Smooth muscle cell (in vitro differentiated cells): ENCODE results near the gene PPME1. TPM values are rescaled to one million over a fixed set of nuclear protein-coding genes. Genes with fewer than 3 reads are reported as not detected.

ENCODE experiments used
- DNase-seq: peaks from one replicate; lab custom pipeline; 2025; ENCODE audit not compliant: unreplicated experiment; lab: John Stamatoyannopoulos, UW
- H2AFZ ChIP-seq: fragments of 200-600 bp; sonication (generic); 2 replicates; pipeline ENCODE4 v1.6.0; 2016; ENCODE audit warnings: antibody characterized with exemption, low read depth, mild to moderate bottlenecking
- H3F3A ChIP-seq: fragments of 200-600 bp; sonication (generic); 2 replicates; pipeline ENCODE4 v1.6.0; 2017; ENCODE audit warnings: antibody characterized with exemption, low read depth
- H3K27ac ChIP-seq: fragments of 200-600 bp; sonication (generic); 2 replicates; pipeline ENCODE4 v1.5.1; 2016; ENCODE audit warnings: low read depth, mild to moderate bottlenecking
- H3K27me3 ChIP-seq: fragments of 200-600 bp; sonication (generic); 2 replicates; pipeline ENCODE4 v1.6.1; 2016; ENCODE audit warnings: low read depth, mild to moderate bottlenecking
- H3K36me3 ChIP-seq: fragments of 200-600 bp; sonication (generic); 2 replicates; pipeline ENCODE4 v1.5.1; 2016; ENCODE audit warnings: low read depth
- H3K4me1 ChIP-seq: fragments of 200-600 bp; sonication (generic); 2 replicates; pipeline ENCODE4 v1.5.1; 2016; ENCODE audit warnings: low read depth
- H3K4me2 ChIP-seq: fragments of 200-600 bp; sonication (generic); 2 replicates; pipeline ENCODE4 v1.6.0; 2016; ENCODE audit warnings: mild to moderate bottlenecking
- H3K4me3 ChIP-seq: fragments of 200-600 bp; sonication (generic); 2 replicates; pipeline ENCODE4 v1.5.1; 2016; ENCODE audit warnings: mild to moderate bottlenecking
- H3K79me2 ChIP-seq: fragments of 200-600 bp; sonication (generic); 2 replicates; pipeline ENCODE4 v1.6.0; 2016; ENCODE audit warnings: low read depth, mild to moderate bottlenecking
- H3K9ac ChIP-seq: fragments of 200-600 bp; sonication (generic); 2 replicates; pipeline ENCODE4 v1.6.0; 2016; ENCODE audit warnings: low read depth
- H3K9me3 ChIP-seq: fragments of 200-600 bp; sonication (generic); replicated peaks from 2 replicates; pipeline ENCODE4 v1.5.1; 2016; ENCODE audit warnings: low read depth
- H4K20me1 ChIP-seq: fragments of 200-600 bp; sonication (generic); 2 replicates; pipeline ENCODE4 v1.6.0; 2016; ENCODE audit warnings: low read depth
- CTCF ChIP-seq: fragments of 200-600 bp; sonication (generic); IDR thresholded peaks from 2 replicates; pipeline ENCODE4 v1.5.1; 2017; ENCODE audit warnings: borderline replicate concordance, mild to moderate bottlenecking, antibody characterized with exemption; ENCODE audit not compliant: insufficient read depth, poor library complexity, severe bottlenecking
- WGBS: methylation state at CpG from one replicate; pipeline ENCODE4 v1.1.7; 2016; ENCODE audit warnings: low lambda C conversion rate; 5-methylcytosine and 5-hydroxymethylcytosine counted together
- polyA plus RNA-seq: library from polyadenylated mRNA; unstranded; fragments of >200 nt; fragmentation: Nextera tagmentation; extraction: Ambion mirVana; gene quantifications from 2 replicates; pipeline ENCODE4 v1.2.1, GENCODE V29; 2016
- total RNA-seq: library from RNA; depleted of rRNA; stranded (reverse); fragments of >200 nt; gene quantifications from 2 replicates; pipeline ENCODE4 v1.2.3, GENCODE V29; 2014

The PPME1 gene
- total and polyA plus RNA-seq, 2 experiments from 2014 or later, result 67.1 to 69.1 TPM

GRCh38 chr11:74232311-74232950 lies 61.3 kb downstream of the PPME1 start:
- Histone ChIP-seq H3K9me3 (no peaks in the 10 kb centered on the region), H3K36me3 (peaks cover 21% of the 10 kb centered on the region), H3K79me2 (no peaks in the 10 kb centered on the region), H3K9ac (no peak overlapping the region), H3F3A (no peaks in the 10 kb centered on the region), H2AFZ (no peak overlapping the region), H3K4me3 (no peak overlapping the region), H3K4me1 (no peaks in the 10 kb centered on the region), H3K4me2 (no peak overlapping the region), H3K27ac (no peak overlapping the region), H4K20me1 (peaks cover 1% of the 10 kb centered on the region), H3K27me3 (no peaks in the 10 kb centered on the region)
- no peak for DNase-seq
- 100% methylated on average over 6 of the region's 6 CpGs for WGBS
- TF ChIP-seq CTCF, result no peak

- no peak for DNase-seq
- no peak overlapping the region for H3K27ac ChIP-seq
- H3K79me2 ChIP-seq, result no peaks in the 10 kb centered on the region
- H3K27me3 ChIP-seq, result no peaks in the 10 kb centered on the region
- no peak overlapping the region for H3K4me2 ChIP-seq
- no peak overlapping the region for H2AFZ ChIP-seq
- peaks cover 29% of the 10 kb centered on the region for H3K36me3 ChIP-seq
- TF ChIP-seq CTCF, result no peak
- no peaks in the 10 kb centered on the region for H3F3A ChIP-seq
- no peaks in the 10 kb centered on the region for H4K20me1 ChIP-seq
- H3K9ac ChIP-seq, result no peak overlapping the region
- no peaks in the 10 kb centered on the region for H3K4me1 ChIP-seq
- H3K9me3 ChIP-seq, result no peaks in the 10 kb centered on the region
- H3K4me3 ChIP-seq, result no peak overlapping the region
- WGBS, result 96% methylated on average over 3 of the region's 3 CpGs
Observed at GRCh38 chr11:74233683-74234082, 62.6 kb downstream of the PPME1 start.

- Histone ChIP-seq H3K27me3 (no peaks in the 10 kb centered on the region), H3K79me2 (no peaks in the 10 kb centered on the region), H2AFZ (no peak overlapping the region), H3F3A (no peaks in the 10 kb centered on the region), H3K4me1 (no peaks in the 10 kb centered on the region), H3K27ac (no peak overlapping the region), H3K4me2 (no peak overlapping the region), H3K4me3 (no peak overlapping the region), H3K9me3 (no peaks in the 10 kb centered on the region), H4K20me1 (no peaks in the 10 kb centered on the region), H3K9ac (no peak overlapping the region), H3K36me3 (peaks cover 29% of the 10 kb centered on the region)
- no peak for TF ChIP-seq CTCF
- no peak for DNase-seq
- WGBS, result 99% methylated on average over 4 of the region's 4 CpGs
Observed at GRCh38 chr11:74235121-74235520, 64.0 kb downstream of the PPME1 start.

GRCh38 chr11:74237541-74237940 lies 66.5 kb downstream of the PPME1 start:
- H2AFZ ChIP-seq, result no peak overlapping the region
- DNase-seq, result no peak
- peaks cover 16% of the 10 kb centered on the region for H3K36me3 ChIP-seq
- H3K27ac ChIP-seq, result no peak overlapping the region
- no peaks in the 10 kb centered on the region for H3K27me3 ChIP-seq
- WGBS, result 78% methylated on average over 2 of the region's 2 CpGs
- H3F3A ChIP-seq, result no peaks in the 10 kb centered on the region
- no peaks in the 10 kb centered on the region for H3K79me2 ChIP-seq
- no peaks in the 10 kb centered on the region for H3K9me3 ChIP-seq
- H3K4me1 ChIP-seq, result no peaks in the 10 kb centered on the region
- H3K4me3 ChIP-seq, result no peak overlapping the region
- H4K20me1 ChIP-seq, result peaks cover 3% of the 10 kb centered on the region
- TF ChIP-seq CTCF, result no peak
- no peak overlapping the region for H3K4me2 ChIP-seq
- H3K9ac ChIP-seq, result no peak overlapping the region
